Measurements from ENCODE around the gene LYL1. TPM values are rescaled to one million over a fixed set of nuclear protein-coding genes. Genes with fewer than 3 reads are reported as not detected.

Gene LYL1
- total and polyA plus RNA-seq, 9 of the 15 experiments (the other 6 are each of a cell fraction or from before 2014, with no cell fraction given): 1.3 to 266 (median 34.0) TPM

DNA sequence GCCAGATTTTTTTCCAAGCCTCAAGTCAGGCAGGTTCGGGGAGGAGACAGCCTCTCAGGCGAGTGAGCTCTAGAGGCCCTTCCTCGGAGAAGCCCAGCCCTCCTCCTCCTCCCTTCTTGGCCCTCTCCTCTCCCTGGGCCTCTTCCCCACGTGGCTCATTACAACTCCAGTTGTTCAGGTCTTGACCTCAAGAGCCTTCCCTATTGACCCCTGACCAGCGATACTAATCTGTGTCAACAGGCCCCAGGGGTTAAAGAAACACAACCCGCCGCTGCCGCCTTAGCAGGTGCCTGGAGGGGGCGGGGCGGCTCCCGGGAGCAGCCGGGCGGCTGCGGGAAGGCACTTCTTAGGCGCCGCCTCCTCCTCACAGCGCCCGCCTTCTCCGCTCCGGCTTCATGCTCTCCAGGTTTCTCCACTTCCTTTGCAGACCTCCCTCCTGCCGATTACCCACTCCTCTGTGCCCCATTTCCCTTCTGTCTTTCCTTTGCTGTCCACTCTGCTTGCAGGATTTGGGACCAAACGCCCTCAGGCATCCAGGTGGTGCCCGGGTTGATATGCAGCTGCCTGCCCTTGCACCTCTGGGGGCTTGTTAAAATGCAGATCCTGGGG lies 51.0 kb downstream of the LYL1 start (continued):
- TF ChIP-seq BRF2 (IDR thresholded peaks at IDR 0.05; ENCODE audit: borderline replicate concordance, insufficient read depth, insufficient read length): no peak
- TF ChIP-seq MEF2A (IDR thresholded peaks at IDR 0.05; ENCODE audit: control insufficient read depth, low read depth, low read length): no peak
- TF ChIP-seq MTA1 (IDR thresholded peaks at IDR 0.05; ENCODE audit: borderline replicate concordance): peak; percentile 74; the same call in 1 of the 2 replicates
- TF ChIP-seq CCNT2 (IDR thresholded peaks at IDR 0.05; ENCODE audit: borderline replicate concordance, extremely low read depth, insufficient read length, low read depth, low read length): peak; percentile 99
- TF ChIP-seq NR2C2 (CRISPR knock-in tag; IDR thresholded peaks at IDR 0.05): peak; percentile 62; the same call in 1 of the 2 replicates
- TF ChIP-seq NR2C2 (tag; IDR thresholded peaks at IDR 0.05): peak; percentile 97
- TF ChIP-seq, protein P1, sequence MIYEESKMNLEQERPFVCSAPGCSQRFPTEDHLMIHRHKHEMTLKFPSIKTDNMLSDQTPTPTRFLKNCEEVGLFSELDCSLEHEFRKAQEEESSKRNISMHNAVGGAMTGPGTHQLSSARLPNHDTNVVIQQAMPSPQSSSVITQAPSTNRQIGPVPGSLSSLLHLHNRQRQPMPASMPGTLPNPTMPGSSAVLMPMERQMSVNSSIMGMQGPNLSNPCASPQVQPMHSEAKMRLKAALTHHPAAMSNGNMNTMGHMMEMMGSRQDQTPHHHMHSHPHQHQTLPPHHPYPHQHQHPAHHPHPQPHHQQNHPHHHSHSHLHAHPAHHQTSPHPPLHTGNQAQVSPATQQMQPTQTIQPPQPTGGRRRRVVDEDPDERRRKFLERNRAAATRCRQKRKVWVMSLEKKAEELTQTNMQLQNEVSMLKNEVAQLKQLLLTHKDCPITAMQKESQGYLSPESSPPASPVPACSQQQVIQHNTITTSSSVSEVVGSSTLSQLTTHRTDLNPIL (CRISPR knock-in tag; IDR thresholded peaks at IDR 0.05): no peak
- no peak for TF ChIP-seq RNF2 (IDR thresholded peaks at IDR 0.05)
- TF ChIP-seq PBX2 (CRISPR knock-in tag; IDR thresholded peaks at IDR 0.05; ENCODE audit: low read depth): no peak
- no peak for TF ChIP-seq PBX2 (tag; conservative IDR thresholded peaks at IDR 0.05; ENCODE audit: low read depth)
- TF ChIP-seq RBM34 (IDR thresholded peaks at IDR 0.05; ENCODE audit: borderline replicate concordance, insufficient read depth, low read length): no peak
- TF ChIP-seq MAFG (tag; conservative IDR thresholded peaks at IDR 0.05): no peak
- TF ChIP-seq EP400 (IDR thresholded peaks at IDR 0.05): no peak
- no peak for TF ChIP-seq XRCC3 (IDR thresholded peaks at IDR 0.05)
- TF ChIP-seq, protein P2, sequence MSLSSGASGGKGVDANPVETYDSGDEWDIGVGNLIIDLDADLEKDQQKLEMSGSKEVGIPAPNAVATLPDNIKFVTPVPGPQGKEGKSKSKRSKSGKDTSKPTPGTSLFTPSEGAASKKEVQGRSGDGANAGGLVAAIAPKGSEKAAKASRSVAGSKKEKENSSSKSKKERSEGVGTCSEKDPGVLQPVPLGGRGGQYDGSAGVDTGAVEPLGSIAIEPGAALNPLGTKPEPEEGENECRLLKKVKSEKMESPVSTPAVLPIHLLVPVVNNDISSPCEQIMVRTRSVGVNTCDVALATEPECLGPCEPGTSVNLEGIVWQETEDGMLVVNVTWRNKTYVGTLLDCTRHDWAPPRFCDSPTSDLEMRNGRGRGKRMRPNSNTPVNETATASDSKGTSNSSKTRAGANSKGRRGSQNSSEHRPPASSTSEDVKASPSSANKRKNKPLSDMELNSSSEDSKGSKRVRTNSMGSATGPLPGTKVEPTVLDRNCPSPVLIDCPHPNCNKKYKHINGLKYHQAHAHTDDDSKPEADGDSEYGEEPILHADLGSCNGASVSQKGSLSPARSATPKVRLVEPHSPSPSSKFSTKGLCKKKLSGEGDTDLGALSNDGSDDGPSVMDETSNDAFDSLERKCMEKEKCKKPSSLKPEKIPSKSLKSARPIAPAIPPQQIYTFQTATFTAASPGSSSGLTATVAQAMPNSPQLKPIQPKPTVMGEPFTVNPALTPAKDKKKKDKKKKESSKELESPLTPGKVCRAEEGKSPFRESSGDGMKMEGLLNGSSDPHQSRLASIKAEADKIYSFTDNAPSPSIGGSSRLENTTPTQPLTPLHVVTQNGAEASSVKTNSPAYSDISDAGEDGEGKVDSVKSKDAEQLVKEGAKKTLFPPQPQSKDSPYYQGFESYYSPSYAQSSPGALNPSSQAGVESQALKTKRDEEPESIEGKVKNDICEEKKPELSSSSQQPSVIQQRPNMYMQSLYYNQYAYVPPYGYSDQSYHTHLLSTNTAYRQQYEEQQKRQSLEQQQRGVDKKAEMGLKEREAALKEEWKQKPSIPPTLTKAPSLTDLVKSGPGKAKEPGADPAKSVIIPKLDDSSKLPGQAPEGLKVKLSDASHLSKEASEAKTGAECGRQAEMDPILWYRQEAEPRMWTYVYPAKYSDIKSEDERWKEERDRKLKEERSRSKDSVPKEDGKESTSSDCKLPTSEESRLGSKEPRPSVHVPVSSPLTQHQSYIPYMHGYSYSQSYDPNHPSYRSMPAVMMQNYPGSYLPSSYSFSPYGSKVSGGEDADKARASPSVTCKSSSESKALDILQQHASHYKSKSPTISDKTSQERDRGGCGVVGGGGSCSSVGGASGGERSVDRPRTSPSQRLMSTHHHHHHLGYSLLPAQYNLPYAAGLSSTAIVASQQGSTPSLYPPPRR (CRISPR knock-in tag; IDR thresholded peaks at IDR 0.05; ENCODE audit: borderline replicate concordance): peak; percentile 77; the same call in 1 of the 2 replicates
- TF ChIP-seq HDAC2 (IDR thresholded peaks at IDR 0.05): peak; percentile 95

Data from K562 (cell line).